GM12878 (cell line): Measurements from ENCODE around the gene DHRS9. TPM values are rescaled to one million over a fixed set of nuclear protein-coding genes. Genes with fewer than 3 reads are reported as not detected.
A peak's percentile ranks its signal among the peaks of the same experiment; 100 is the strongest.

Experiments used
- ATAC-seq: fragments of 200-7000 bp; cut with Tn5 transposase; 3 replicates; pipeline ENCODE4 v1.9.1; 2020; ENCODE audit warnings: mild to moderate bottlenecking, moderate library complexity
- BruUV-seq: library from RNA; stranded (reverse); fragments of 400-500 nt; replicated peaks from 2 replicates; lab custom pipeline; 2021; lab: Mats Ljungman, UMichigan
- CTCF ChIA-PET: fragments of 300-600 bp; sonication (Branson Sonifier 250); formaldehyde crosslinking; extraction: SDS; loops from one replicate; lab custom pipeline; 2021; ENCODE audit warnings: inconsistent platforms; lab: Yijun Ruan, JAX
- POLR2A ChIA-PET: fragments of 350-600 bp; formaldehyde crosslinking; extraction: SDS; loops from one replicate; lab custom pipeline; 2021; ENCODE audit warnings: inconsistent platforms; lab: Charles Lee
- RAD21 ChIA-PET: fragments of 300-600 bp; sonication (Branson Sonifier 250); formaldehyde crosslinking; loops from one replicate; lab custom pipeline; 2023; ENCODE audit warnings: antibody characterized with exemption; ENCODE audit not compliant: unreplicated experiment; lab: Charles Lee
- SMC1A ChIA-PET: fragments of 300-600 bp; sonication (Branson Sonifier 250); formaldehyde crosslinking; loops from one replicate; lab custom pipeline; 2023; ENCODE audit not compliant: unreplicated experiment, uncharacterized antibody; lab: Charles Lee
- DNase-seq: peaks from one replicate; pipeline ENCODE4 v3.0.0-alpha.2; 2011; ENCODE audit warnings: low read depth, low spot score
- FAIRE-seq: peaks from 3 replicates; lab custom pipeline; 2011; peaks lifted over from hg19 to GRCh38; lab: Jason Lieb, UNC
- H2AFZ ChIP-seq: 2 replicates; pipeline ENCODE4 v1.6.0; 2011; ENCODE audit warnings: low read depth, low read length, control low read depth; ENCODE audit not compliant: control insufficient read depth
- H3K27ac ChIP-seq: 2 replicates; pipeline ENCODE4 v1.5.1; 2011; ENCODE audit warnings: control low read depth; ENCODE audit not compliant: control insufficient read depth, insufficient read depth
- H3K27me3 ChIP-seq, 2 experiments: replicated peaks in 1 of 2; 2 replicates each; pipeline versions ENCODE4 v1.6.0 to v1.6.1; 2011; ENCODE audit warnings: low read length in 1 of 2; ENCODE audit not compliant: control insufficient read depth in 2 of 2, insufficient read depth in 2 of 2
- H3K36me3 ChIP-seq, 2 experiments: 2 replicates each; pipeline ENCODE4 v1.5.1; 2011; ENCODE audit warnings: low read length in 1 of 2; ENCODE audit not compliant: control insufficient read depth in 2 of 2, insufficient read depth in 2 of 2
- H3K4me1 ChIP-seq: 2 replicates; pipeline ENCODE4 v1.6.1; 2011; ENCODE audit warnings: mild to moderate bottlenecking, low read length, moderate library complexity, mixed read lengths; ENCODE audit not compliant: control insufficient read depth, insufficient read depth
- H3K4me2 ChIP-seq: 2 replicates; pipeline ENCODE4 v1.6.0; 2011; ENCODE audit warnings: control low read depth; ENCODE audit not compliant: control insufficient read depth, insufficient read depth
- H3K4me3 ChIP-seq: fragments of 200-600 bp; sonication (generic); 2 replicates; pipeline ENCODE4 v1.5.1; 2016
- H3K79me2 ChIP-seq: 2 replicates; pipeline ENCODE4 v1.6.0; 2011; ENCODE audit warnings: low read length; ENCODE audit not compliant: control insufficient read depth, insufficient read depth
- H3K9ac ChIP-seq: 2 replicates; pipeline ENCODE4 v1.8.0; 2011; ENCODE audit warnings: low read length, control low read depth, mixed read lengths; ENCODE audit not compliant: control insufficient read depth, insufficient read depth
- H3K9me3 ChIP-seq: replicated peaks from 3 replicates; pipeline ENCODE4 v1.5.1; 2011; ENCODE audit warnings: mild to moderate bottlenecking, low read length; ENCODE audit not compliant: control insufficient read depth, insufficient read depth
- H4K20me1 ChIP-seq: 2 replicates; pipeline ENCODE4 v1.6.0; 2011; ENCODE audit not compliant: control insufficient read depth, insufficient read depth
- ATF2 ChIP-seq: IDR thresholded peaks from 2 replicates; pipeline ENCODE4 v1.6.1; 2012; ENCODE audit warnings: low read length, inconsistent platforms
- JUND ChIP-seq: IDR thresholded peaks from 2 replicates; pipeline ENCODE4 v1.6.1; 2012; ENCODE audit warnings: low read depth, mild to moderate bottlenecking, low read length, improper control_type of control experiment, moderate library complexity
- MYC ChIP-seq: IDR thresholded peaks from 2 replicates; pipeline ENCODE4 v1.6.1; 2011; ENCODE audit warnings: mild to moderate bottlenecking, low read length, moderate library complexity, inconsistent platforms; ENCODE audit not compliant: insufficient read depth, insufficient replicate concordance, insufficient read length, severe bottlenecking
- NFYB ChIP-seq: IDR thresholded peaks from 2 replicates; pipeline ENCODE4 v1.6.1; 2011; ENCODE audit warnings: low read depth, mild to moderate bottlenecking, low read length, improper control_type of control experiment, moderate library complexity; ENCODE audit not compliant: insufficient read depth
- PKNOX1 ChIP-seq: fragments of 450-650 bp; IDR thresholded peaks from 2 replicates; pipeline ENCODE4 v1.6.1; 2016; ENCODE audit warnings: mild to moderate bottlenecking
- RAD21 ChIP-seq: IDR thresholded peaks from 2 replicates; pipeline ENCODE4 v1.6.1; 2011; ENCODE audit warnings: mild to moderate bottlenecking, low read depth, low read length, moderate library complexity; ENCODE audit not compliant: insufficient read depth
- RELA ChIP-seq: fragments of 450-650 bp; IDR thresholded peaks from 2 replicates; pipeline ENCODE4 v1.8.0; 2014; ENCODE audit warnings: borderline replicate concordance; ENCODE audit not compliant: partially characterized antibody
- RUNX3 ChIP-seq: IDR thresholded peaks from 2 replicates; pipeline ENCODE4 v1.6.1; 2012; ENCODE audit warnings: low read length, inconsistent platforms
- SMC3 ChIP-seq: IDR thresholded peaks from 2 replicates; pipeline ENCODE4 v1.6.1; 2011; ENCODE audit warnings: low read length, improper control_type of control experiment, borderline replicate concordance
- ZNF687 ChIP-seq: fragments of 450-650 bp; IDR thresholded peaks from 2 replicates; pipeline ENCODE4 v1.6.1; 2017; ENCODE audit warnings: mild to moderate bottlenecking, moderate library complexity
- ZSCAN29 ChIP-seq: fragments of 450-650 bp; IDR thresholded peaks from 2 replicates; pipeline ENCODE4 v1.6.1; 2017; ENCODE audit warnings: mild to moderate bottlenecking, moderate library complexity
- WGBS: methylation state at CpG from one replicate; pipeline ENCODE4 v1.1.6; 2016; ENCODE audit warnings: low lambda C conversion rate; ENCODE audit not compliant: insufficient replicate concordance, insufficient coverage; ENCODE audit errors: missing lambda C conversion rate; 5-methylcytosine and 5-hydroxymethylcytosine counted together
- in situ Hi-C: fragments of 300-500 bp; cut with MboI; formaldehyde crosslinking; loops from 9 replicates; pipeline ENCODE4 v1.14.3; 2018; ENCODE audit warnings: mixed read lengths
- intact Hi-C: fragments of 100-400 bp; cut with micrococcal nuclease; formaldehyde crosslinking; loops from one replicate; pipeline ENCODE4 v1.14.2; 2022; ENCODE audit not compliant: unreplicated experiment
- polyA plus RNA-seq, 11 experiments: library from polyadenylated mRNA; depleted of rRNA in 4 of 11; unstranded in 6 of 11; stranded (reverse) in 5 of 11; fragments of >200 nt; fragmentation: Nextera tagmentation in 4 of 11; fragmentation: Illumina TruSeq in 1 of 11; extraction: Ambion mirVana in 4 of 11; extraction: Trizol in 1 of 11; gene quantifications; 1 replicate in 1 of 11; 2 replicates in 10 of 11; pipeline versions ENCODE4 v1.2.1 to v1.2.3, GENCODE V29; 2011 to 2016; ENCODE audit warnings: inconsistent platforms in 2 of 11, missing spikeins in 2 of 11, low read depth in 1 of 11
- total RNA-seq, 4 experiments: library from RNA; depleted of rRNA in 3 of 4; stranded (reverse); fragments of >200 nt in 3 of 4; fragmentation: Illumina TruSeq in 1 of 4; extraction: Trizol in 1 of 4; gene quantifications; 2 replicates each; pipeline versions ENCODE4 v1.2.1 to v1.2.3, GENCODE V29; 2013 to 2021

The DHRS9 gene
- total and polyA plus RNA-seq, 10 of the 15 experiments (the other 5 are each of a cell fraction or from before 2014, with no cell fraction given) = 0.09 to 0.34 (median 0.13) TPM; not detected in 5

GRCh38 chr2:169129703-169130243, 60.4 kb downstream of the DHRS9 start (continued):
- no peak for TF ChIP-seq RUNX3
- TF ChIP-seq, all 136 proteins: peak for 0

GRCh38 chr2:169131587-169132512, 62.5 kb downstream of the DHRS9 start:
- no peak overlapping the region for H3K9ac ChIP-seq
- H4K20me1 ChIP-seq = no peaks in the 10 kb centered on the region
- H2AFZ ChIP-seq = no peak overlapping the region
- H3K4me1 ChIP-seq = no peaks in the 10 kb centered on the region
- no peaks in the 10 kb centered on the region for H3K9me3 ChIP-seq
- ATAC-seq (peak; percentile 88), FAIRE-seq (peak; percentile 78), DNase-seq (peak; percentile 15)
- RAD21 ChIA-PET = interaction anchor here (0.7 to 2.6 kb wide), 3 partner anchors 10 to 170 kb away, joined by 3 to 18 read pairs (median 6); no protein-coding TSS in a partner anchor
- SMC1A ChIA-PET = interaction anchor here (0.7 to 2.5 kb wide), 16 partner anchors 9 to 265 kb away, joined by 3 to 25 read pairs (median 4); no protein-coding TSS in a partner anchor
- H3K79me2 ChIP-seq = no peaks in the 10 kb centered on the region
- no peaks in the 10 kb centered on the region for H3K36me3 ChIP-seq
- intact Hi-C loops = loop anchor here (1.0 kb wide), 2 partner anchors 23 to 171 kb away; no protein-coding TSS in a partner anchor
- peaks cover 0 to 2% of the 10 kb centered on the region in 2 experiments; a peak in 1 of 4 replicates for H3K27me3 ChIP-seq
- H3K4me2 ChIP-seq = no peak overlapping the region
- no peak overlapping the region for H3K4me3 ChIP-seq
- WGBS = 31% methylated on average over 9 of the region's 9 CpGs
- no TSS peak for BruUV-seq
- in situ Hi-C loops = no loop called here
- CTCF ChIA-PET = interaction anchor here (0.7 to 3.7 kb wide), 21 partner anchors 9 to 265 kb away, joined by 3 to 84 read pairs (median 5); no protein-coding TSS in a partner anchor
- POLR2A ChIA-PET = no interaction called here
- H3K27ac ChIP-seq = no peak overlapping the region
- TF ChIP-seq NFYB = peak; percentile 63
- TF ChIP-seq SMC3 = peak; percentile 66; the same call in 1 of the 2 replicates
- no peak for TF ChIP-seq MYC
- TF ChIP-seq ZSCAN29 = no peak
- TF ChIP-seq ATF2 = no peak
- 0 out of 2 replicates have a peak, but pooled peaks have one; percentile 28 for TF ChIP-seq PKNOX1
- no peak for TF ChIP-seq JUND
- peak; percentile 47 for TF ChIP-seq RELA
- peak; percentile 52 for TF ChIP-seq RAD21
- no peak for TF ChIP-seq ZNF687
